MM.1S (cell line): ENCODE results near the gene PGGT1B.

Experiments
- CTCF ChIP-seq: fragments of 300-600 bp; sonication (generic); IDR thresholded peaks from 2 replicates; pipeline ENCODE4 v1.5.1; 2016; ENCODE audit warnings: antibody characterized with exemption, low read length, mixed read lengths
- EZH2 ChIP-seq: fragments of 300-600 bp; sonication (generic); optimal IDR thresholded peaks from 2 replicates; pipeline ENCODE3; 2017; ENCODE audit warnings: low read depth, mild to moderate bottlenecking, antibody characterized with exemption, low read length, mixed read lengths
- EZH2phosphoT487 ChIP-seq: fragments of 300-600 bp; sonication (generic); IDR thresholded peaks from 2 replicates; pipeline ENCODE4 v1.6.1; 2018; ENCODE audit warnings: antibody characterized with exemption, low read length

GRCh38 chr5:115291397-115291796, 28.7 kb upstream of the PGGT1B start:
- TF ChIP-seq CTCF (no peak), EZH2 (no peak), EZH2phosphoT487 (no peak)
